Hindlimb muscle (tissue), 1 donor: ENCODE data around the gene PDE6C. TPM values are rescaled to one million over a fixed set of nuclear protein-coding genes. Genes with fewer than 3 reads are reported as not detected.

ENCODE experiments used
- DNase-seq: peaks from one replicate; pipeline ENCODE4 v3.0.0-alpha.2; 2013
- polyA plus RNA-seq: library from polyadenylated mRNA; unstranded; fragments of 120-200 nt; gene quantifications from one replicate; pipeline ENCODE4 v1.2.1, GENCODE V29; 2013; ENCODE audit not compliant: insufficient read length

Gene PDE6C
- polyA plus RNA-seq, 1 donor: 0.75 TPM

DNA sequence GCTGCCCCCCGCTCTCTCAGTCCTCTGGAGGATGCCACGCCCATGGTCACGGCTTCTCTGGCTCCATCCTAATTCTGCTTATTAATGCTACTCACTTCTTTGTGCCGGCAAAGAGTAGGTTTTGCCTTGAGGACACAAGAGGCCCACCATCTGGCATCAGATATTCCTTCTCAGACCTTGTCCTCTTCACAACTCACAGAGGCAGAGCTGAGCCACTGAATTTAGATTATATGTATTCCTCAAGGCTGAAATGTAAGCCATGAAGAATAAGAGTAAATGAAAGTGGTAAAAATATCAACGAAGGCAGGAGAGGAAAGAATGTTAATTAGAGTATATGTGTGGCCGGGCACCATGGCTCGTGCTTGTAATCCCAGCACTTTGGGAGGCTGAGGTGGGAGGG is 17.8 kb upstream of the PDE6C start:
- DNase-seq: no peak

DNA sequence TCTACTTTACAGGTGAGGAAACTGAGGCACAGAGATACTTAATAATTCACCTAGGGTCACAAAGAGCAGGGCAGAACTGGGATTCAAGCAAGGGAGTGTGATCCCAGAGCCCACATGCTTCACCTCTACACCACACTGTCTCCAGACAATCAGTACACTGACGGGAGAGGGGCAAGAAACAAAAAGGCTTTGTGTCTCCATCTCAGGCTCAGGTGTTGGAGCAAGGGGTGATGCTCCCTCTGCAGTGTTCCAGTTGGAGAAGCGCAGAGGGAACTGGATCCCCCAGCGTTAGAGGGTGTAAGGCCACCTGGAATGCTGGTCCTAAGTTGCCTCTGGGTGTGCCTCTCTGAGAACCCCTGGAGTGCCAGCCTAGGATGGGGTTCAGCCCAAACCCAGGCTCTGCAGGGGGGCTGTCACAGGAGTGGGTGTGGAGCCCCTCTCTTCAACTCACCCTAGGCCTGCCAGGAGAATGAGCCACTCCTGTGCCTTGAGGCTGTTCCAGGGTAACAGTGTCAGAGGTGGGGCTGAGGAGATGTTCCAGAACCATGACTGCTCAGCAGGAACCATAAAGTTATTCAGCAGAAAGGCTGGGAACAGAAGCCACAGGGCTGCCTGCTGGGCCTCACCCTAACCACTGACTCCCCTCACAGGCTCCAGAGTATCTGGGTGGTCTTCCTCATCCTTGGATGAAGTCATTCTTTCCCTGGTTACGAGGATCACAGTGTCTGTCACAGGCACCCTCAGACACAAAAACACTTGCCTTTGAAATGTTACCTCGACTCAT is 16.8 kb upstream of the PDE6C start:
- DNase-seq: no peak

DNA sequence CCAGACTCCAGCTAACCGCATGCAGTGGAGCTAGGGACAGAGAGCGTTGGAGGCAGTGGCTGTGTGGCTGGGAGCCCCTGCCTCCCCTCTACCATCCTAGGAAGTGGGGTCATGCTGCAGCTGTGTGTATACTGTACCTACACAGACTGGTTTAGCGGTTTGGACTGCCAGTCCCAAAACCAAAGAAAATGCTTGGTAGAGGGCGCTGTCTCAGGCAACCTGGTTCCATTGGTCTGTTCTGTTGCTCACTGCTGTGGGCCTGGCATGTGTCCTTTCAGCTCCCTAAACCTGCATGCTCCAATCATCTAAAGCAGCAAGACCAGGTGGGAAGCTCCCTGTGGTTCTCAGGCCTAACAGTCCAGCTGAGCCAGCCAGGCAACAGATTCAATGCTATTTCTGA is 15.8 kb upstream of the PDE6C start:
- no peak for DNase-seq

DNA sequence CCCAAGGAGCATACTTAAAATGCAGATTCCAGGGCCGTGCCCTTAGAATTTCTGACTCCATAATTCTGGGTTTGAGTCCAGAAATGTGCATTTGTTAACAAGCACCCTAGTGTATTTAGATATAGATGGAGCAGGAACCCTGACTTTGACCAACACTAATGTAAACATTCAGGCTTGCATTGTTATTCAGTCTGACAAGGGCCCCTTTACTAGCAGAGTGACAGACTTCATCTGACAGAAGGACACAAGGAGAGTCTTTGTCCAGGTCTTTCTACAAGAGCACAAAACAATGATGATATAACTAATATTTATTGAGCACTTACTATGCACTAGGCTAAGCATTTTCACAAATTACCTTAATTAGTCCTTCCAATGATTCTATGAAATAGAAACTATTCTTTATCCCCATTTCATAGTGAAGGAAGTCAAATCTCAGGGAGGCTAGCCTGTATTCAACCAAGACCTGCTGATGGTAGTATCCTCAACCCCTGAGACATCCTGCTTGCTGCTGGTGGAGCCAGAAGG is 15.2 kb upstream of the PDE6C start:
- no peak for DNase-seq

DNA sequence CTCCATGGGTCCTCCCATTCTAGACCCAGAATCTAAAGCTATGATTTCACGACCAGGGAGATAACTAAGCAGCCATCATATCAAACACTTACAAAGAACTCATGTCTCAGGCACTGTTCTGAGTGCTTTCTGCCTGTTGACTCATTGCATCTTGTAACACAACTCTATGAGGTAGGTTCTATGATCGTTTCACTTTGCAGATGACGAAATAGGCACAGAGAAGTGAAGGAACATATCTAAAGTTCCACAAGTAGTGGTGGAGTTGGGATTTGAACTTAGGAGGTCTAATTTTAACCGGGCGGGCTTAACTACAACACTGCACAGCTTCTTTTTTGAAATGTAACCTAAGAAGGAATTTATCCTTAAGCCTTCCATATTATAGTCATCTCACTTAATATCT is 14.2 kb upstream of the PDE6C start:
- DNase-seq: no peak

DNA sequence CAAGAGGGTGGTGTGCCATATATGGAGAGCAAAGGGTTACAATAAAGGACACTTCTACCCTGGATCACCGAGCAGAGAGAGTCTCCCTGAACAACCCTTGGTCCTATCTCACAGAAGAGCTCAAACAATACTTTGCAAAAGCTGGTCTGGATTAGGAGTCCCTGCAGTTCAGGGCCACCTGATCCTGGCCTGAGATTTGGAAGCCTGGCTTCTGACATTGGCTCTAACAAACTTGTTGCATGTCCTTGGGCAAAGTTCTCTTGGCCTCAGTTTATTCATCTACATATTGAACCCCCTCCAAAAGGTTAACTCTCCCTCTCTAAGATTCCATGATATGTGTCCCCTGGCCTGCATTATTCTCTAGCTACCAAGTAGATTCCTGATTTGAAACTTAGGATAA is 13.0 kb upstream of the PDE6C start:
- DNase-seq: no peak

DNA sequence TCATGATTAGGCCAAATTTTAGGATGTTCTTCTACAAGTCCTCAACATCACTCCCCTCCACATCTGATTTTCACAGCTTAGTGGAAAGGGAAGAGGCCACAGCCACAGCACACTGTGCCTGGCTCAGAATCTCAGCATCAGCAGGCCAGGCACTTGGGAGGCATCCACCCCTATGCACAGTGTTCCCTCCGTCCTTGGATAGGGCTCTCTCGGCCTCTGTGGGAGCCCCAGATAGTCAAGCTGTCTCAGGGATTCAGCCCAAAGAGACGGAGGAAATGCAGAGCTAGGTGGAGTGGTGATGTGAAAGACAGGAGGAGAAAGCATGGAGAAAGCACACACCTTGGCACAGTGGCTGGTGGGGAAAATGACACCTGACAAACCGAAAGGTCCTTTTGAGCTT is 12.6 kb upstream of the PDE6C start:
- DNase-seq: no peak

DNA sequence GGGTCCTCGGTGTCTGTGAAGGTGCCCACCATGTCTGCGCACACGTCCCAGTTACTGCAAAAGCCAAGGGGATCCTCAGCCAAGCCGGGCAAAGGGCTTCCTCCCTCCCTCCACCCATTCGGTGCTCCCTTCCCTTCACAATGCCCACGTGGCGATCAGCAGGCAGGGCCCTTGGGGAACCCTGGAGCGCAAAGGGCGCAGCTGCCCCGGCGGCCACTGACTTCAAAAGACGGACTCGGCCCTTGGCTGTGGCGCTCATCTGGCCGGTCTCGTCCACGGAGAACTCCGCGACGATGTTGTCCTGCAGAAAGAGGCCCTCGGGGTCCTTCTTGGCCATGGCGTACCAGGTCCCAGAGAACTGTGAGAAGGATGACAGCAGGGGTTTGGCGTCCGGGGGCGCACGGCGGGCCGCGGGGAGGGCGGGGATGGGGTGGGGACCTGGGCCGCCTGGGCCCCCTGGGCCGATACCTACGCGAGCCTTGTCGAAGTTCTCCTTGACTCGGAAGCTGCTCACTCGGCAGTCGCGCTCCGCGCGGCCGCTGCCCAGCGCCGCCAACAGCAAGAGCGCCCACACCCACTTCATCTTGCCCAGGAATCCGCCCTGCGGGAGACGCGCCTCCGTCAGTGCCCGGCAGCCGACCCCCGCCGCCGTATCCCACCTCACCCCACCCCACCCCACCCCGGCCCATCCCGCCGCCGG is 11.7 kb upstream of the PDE6C start:
- peak; percentile 55 for DNase-seq

DNA sequence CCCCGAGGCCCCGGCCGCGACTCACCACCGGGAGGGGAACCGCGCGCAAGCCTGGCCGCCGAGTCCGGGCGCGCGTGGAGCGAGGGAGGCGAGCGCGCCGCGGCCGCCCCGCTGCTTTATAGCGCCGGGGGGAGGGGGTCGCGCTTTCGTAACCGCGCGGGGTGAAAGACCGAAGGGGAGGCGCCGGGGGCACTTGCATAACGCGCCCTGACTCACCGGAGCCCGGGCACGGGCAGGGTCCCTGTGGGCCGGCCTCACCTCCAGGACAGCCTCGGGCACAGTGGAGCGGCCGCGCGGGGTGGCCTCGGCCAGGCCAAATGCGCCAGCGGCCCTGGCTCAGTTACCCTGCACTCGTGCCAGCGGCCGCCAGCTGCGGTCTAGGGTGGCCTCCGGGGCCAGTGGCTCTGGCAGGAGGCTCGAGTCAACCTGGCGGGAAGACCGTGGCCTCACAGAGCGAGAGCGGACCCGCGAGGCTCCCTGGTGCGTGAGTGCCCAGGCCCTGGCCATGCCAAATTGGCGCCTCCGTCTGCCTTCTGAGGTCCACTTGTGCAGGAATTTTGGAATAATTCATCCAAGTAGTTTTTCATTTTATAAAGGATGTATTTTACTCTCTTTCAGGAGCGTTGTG is 11.1 kb upstream of the PDE6C start, which contains the start of gene RBP4:
Gene RBP4, minus strand, starts transcription at position 90 of the 628 bp plus-strand sequence. CDS start 207 bp downstream, outside the sequence.
- DNase-seq: peak; percentile 15

DNA sequence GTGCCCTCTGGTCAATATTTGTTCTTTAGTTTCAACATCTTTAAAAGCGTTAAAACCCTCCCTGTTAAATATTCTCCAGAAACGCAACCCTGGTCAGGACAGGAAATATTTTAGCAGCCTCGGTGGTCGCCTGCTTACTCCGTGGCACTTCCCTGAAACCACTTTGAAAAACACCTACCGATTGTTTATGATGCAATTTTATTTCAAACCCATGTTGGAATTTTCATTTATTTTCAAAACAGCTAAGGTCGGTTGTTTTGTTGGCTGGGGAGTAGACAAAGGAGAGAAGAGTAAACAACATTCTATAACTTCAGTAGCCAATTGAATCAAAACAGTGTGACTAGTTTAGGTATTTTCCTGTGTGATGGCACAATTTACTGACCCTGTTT is 10.6 kb upstream of the PDE6C start:
- DNase-seq: no peak

DNA sequence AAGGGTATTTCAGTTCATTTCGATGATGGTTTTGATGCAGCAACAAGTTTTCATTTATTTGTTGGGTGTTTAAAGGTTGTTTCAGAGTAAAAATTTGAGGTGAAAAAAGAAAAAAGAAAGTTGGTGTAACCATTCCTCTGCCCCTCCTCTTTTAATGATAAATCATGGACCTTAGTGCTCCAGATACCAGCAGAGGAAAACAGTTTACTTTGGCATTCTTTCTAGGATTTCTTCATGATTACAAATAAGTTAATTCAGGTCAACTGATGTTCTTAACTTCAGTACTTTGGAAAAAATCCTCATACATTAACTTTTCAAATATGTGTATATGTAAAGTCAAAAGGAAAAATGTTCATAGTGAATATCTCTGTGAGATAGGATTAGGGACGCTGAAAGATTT is 9.3 kb upstream of the PDE6C start:
- DNase-seq: no peak

DNA sequence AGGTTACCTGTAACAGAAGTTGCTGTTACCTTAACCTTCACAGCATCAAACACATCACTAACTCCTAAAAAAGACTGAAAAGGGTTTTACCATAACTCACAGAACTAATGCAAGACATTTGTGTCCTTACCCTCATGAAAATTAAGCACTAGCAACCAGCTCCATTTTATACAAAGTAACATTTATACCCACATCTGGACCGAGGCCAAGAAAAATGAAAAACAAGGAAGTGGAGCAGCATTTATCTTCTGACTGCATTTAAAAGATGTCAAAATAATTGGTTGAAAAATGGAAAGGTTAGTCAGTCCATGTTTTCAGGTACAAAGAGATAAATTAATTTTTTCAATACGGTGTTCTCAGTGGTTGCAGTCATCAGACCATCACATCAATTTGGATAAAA is 8.2 kb upstream of the PDE6C start:
- no peak for DNase-seq

DNA sequence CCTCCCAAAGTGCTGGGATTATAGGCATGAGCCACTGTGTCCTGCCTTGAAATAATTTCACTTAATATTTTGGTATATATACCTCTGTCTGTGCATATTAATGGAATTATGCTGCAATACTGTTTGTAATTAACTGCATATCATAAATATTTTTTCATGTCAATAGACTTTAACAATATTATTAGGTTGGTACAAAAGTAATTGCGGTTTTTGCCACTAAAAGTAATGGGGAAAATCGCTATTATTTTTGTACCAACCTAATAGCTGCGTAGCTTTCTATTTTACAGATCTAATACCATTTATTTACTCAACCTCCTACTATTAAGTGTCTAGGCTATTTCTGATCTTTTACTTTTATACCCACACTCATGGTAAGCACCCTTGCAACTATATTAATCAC is 3.9 kb upstream of the PDE6C start:
- no peak for DNase-seq

DNA sequence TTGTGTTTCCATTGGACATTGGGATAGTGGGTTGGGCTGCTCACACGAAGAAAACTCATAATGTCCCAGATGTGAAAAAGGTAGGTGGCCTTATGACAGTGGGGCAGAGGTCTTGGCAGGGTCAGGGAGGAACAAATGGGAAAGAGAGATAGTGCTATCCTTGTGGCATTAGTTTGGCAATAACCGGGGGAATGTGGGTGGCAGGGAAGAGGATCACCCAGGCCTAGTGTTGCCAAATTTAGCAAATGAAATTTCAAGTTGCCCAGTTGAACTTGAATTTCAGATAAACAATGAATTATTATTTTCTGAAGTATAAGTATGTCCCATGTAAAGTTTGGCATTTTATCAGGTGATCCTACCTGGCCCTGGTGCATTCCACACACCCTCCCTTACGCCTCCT is 789 bp downstream of the PDE6C start:
- DNase-seq: no peak

DNA sequence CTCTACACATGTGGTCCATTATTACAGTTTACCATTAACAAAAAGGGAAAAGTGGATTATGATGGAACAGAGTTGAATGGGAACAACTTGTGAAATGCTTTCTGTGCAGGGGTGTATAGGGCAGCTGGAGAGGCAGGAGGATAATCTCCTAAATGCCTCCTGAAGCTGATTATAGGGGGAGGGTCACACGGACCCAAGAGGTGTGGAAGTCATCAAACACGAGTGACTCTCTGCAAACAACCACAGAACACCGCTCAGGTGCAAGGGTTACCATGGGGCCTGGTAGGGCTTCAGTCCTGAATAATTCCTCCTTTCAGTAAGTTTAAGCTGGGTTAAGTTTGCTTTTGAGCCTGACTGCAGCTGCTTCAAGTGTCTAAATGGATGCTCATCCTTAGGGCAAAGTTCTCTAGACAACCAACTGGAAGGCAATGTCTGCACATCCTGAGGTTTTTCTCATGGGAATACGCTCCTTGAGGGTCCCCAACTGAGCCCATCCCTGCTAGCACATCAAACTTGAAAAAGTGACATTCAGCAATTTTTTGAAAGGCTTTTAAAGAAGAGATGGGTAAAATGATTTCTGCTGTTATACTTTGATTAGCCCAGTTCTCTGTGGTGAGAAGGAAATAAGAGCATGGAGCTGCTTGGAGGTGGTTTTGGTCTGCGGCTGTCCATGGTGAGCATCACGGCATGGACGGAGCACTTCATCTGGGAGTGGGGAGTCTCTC is 1.9 kb downstream of the PDE6C start:
- no peak for DNase-seq

DNA sequence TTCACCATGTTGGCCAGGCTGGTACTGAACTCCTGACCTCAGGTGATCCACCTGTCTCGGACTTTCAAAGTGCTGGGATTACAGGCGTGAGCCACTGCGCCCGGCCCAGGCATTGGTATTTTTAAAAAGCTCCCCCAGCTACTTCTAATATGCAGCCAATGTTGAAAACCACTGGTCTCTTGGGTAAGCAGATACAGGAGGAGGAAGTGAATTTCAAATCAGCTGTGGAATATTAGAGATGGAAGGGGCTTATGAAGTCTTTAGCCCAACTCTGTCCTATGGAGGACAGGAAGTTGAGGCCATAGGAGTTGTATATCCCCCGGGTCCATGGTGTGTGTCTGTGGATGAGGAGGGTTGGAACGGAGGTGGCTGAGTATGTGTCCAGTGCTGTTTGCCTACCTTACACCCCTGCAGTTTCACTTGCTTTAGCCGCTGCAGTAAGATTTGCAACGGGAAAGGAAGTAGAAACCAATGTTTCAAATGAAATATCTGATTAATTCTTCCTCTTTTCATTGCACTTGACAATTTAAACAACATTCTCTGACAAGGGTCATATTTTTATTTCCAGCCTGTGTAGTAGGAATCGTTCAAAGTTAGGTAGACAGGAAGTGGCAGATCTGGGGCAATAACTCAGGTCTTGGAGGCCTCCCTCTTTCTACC is 3.4 kb downstream of the PDE6C start:
- DNase-seq: no peak

DNA sequence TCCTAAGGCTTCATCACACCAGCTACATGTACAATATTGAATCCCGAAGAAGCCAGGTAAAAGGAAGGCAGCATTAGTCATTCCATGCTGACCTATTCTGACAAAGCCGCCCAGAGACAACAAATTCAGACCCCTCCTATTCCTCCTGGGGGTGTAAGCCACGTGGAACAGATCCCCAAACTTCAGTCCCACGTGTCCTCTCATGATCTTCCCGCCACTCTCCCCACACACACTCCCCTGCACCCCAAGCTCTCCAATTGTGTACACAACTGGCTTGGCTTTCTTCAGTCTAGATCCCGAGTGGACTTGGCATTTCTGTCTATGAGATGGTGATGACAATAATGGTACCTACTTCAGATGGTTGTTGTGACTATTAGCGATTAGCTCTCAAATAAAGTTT is 8.6 kb downstream of the PDE6C start:
- no peak for DNase-seq

DNA sequence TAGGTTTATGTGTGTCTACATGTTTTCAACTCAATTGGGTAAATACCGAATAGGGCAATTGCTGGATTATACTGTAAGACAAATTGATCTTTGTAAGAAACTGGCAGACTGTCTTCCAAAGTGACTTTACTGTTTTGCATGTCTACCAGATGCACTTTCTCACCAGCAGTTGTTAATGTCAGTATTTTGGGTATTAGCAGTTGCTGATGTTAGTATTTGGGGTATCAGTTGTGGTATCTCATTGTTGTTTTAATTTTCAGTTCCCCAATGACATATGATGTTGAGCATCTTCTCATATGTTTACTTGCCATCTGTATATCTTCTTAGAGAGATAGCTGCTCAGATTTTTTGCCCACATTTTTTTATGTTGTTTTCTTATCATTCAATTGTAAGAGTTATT is 10.6 kb downstream of the PDE6C start:
- DNase-seq: no peak

DNA sequence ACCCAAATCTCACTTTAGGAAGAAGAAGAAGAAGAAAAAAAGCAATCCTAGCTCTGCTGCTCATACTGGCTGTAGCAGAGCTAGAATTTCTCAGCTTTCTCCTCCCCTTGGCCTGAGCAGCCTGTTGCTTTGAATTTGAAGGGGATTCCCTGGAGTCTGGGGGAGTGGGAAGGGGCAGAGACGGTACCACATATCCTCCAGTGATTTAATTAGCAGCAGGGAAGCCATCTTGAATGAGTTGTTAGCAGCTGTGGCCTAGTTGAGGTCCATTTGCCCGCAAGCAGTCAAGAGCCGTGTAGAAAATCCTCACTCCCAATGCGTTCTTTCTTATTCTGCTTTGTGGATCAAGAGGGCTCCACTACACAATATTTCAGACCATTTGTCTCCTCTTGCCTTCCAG is 16.5 kb downstream of the PDE6C start:
- no peak for DNase-seq

DNA sequence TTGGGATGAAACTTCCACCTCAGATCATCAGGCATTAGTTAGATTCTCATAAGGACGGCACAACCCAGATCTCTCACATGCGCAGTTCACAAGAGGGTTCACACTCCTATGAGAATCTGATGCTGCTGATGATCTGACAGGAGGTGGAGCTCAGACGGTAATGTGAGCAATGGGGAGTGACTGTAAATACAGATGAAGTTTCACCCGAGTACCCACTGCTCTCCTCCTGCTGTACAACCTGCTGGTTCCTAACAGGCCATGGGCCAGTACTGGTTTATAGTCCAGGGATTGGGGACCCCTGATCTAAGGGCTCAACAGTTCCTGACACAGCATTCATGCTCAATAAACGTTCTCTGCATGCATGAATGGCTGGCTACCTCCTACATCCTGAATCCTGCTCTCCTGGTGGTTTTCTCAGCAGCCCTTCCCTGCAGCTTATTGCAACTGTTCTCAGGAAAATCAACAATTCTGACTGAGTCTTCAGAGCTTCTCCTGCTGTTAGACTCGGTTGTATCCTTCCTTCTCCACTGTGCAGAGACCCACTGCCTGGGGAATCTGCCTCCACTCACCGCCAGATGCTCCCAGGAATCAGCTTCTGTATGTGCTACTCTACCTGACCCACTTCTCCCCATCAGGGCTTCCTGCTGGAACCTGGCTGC is 17.4 kb downstream of the PDE6C start:
- no peak for DNase-seq

DNA sequence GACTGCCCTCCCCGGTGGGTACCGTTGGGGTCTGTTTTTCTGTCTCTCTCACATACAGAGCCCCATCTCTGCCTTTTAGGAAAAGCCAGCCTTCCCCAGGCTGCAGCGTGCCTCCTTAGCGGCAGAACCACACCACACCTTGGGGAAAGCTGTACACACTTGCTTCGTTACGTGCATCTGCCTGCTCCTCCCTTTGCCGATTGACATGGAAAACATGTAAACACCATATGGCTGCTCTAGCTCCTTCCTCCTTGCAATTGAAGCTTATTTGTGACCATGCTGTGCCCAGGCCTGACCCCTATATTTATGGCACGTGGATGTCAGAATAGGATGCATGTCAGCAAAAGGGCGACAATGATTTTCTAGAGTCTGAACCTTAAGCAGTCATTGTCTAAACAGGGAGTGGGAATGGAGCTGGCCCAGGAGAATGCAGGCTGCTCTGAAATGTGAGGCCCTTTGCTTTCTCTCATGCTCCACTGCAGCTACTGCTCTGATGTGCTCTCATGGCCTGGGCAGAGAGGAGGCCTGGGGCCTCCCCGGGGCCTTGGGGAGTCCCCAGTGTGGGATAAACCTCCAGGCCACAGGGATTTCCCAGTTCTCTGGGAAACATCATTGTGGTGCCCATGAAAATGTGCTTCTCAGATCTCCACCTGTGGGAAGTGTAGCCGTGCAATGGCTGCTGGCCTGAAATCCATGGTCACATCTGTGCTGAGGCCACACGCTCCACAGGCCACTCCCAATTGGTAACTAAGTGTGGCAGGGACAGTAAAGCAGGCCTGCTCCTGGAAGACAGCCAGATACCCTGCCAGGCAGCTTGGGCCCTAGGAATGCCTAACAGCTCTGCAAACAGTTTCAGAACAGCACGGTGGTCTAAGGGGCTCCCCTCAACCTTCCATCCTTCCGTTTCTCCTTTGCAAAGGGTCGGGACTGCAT is 18.6 kb downstream of the PDE6C start:
- DNase-seq: no peak
